Inflammatory macrophage treated with lipopolysaccharide for 1 hour (primary cell): ENCODE data around the gene CDK5RAP3.
A peak's percentile ranks its signal among the peaks of the same experiment; 100 is the strongest.

Experiments
- DNase-seq, 2 donors: peaks; one replicate each; pipeline ENCODE4 v3.0.0-alpha.2; 2020 to 2022

CDK5RAP3 gene

GRCh38 chr17:48026502-48027321 lies 55.8 kb downstream of the CDK5RAP3 start:
- peak in 1 of 2 donors; percentile 66 for DNase-seq

GRCh38 chr17:48027322-48027981 lies 56.5 kb downstream of the CDK5RAP3 start:
- no peak for DNase-seq

- no peak for DNase-seq
These were observed 57.8 kb downstream of the CDK5RAP3 start for GRCh38 chr17:48028736-48029135.

- no peak for DNase-seq
These were observed 59.6 kb downstream of the CDK5RAP3 start for GRCh38 chr17:48030531-48030930.
